ENCODE measurements around the gene PRXL2B. TPM values are rescaled to one million over a fixed set of nuclear protein-coding genes. Genes with fewer than 3 reads are reported as not detected.
A peak's percentile ranks its signal among the peaks of the same experiment; 100 is the strongest.

The PRXL2B gene
- total and polyA plus RNA-seq, 7 donors = 0.97 to 3.9 (median 2.6) TPM

DNA sequence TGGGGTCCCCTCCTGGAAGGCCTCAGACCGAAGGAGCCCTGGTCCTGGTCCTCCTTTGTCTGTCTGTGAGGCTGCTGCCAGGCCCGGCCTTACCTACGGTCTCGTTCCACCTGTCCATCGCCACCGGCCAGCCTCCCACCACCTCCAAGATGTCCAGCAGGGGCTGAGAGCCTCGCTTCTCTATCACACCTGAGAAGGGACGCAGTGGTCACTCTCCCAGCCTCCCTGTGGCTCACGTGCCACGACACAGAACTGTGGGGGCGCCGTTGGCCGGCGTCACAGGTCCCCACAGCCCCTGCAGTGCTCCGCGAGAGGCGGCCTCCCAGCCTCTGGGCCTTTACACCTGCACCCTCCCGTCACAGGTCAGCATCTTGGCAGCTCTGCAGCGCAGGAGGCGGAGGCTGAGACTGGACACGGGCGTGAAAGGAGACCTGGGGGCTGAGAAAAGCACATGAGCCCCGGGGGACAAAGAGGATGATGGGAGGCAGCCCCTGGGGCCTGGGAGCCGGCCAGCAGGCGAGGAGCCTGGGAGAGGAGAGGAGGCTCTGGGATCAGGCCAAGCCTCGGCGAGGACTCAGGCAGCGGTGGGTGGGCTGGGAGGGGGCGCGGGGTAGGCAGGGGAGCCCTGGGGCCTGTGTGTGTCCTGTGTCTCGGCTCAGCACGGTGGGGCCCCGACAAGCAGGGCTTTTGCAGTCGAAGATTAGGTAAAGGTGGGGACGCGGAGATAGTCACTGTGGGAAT lies 20.5 kb downstream of the PRXL2B start:
- no peaks in the 10 kb centered on the region for H3K4me1 ChIP-seq
- DNase-seq (peak in 1 of 2 donors; percentile 37), ATAC-seq (no peak)
- 68 to 75% (median 73%) methylated on average over 31 to 36 of the region's 36 CpGs for WGBS, 3 donors
- no peaks in the 10 kb centered on the region for H3K36me3 ChIP-seq (ENCODE audit: insufficient read depth in 1 of 2, low read depth in 1 of 2)
- intact Hi-C loops (cut with DNase I) = no loop called here
- no peaks in the 10 kb centered on the region for H3K9me3 ChIP-seq
- no peak overlapping the region for H3K4me3 ChIP-seq
- H3K27me3 ChIP-seq (ENCODE audit: insufficient read depth in 3 of 3, low read length in 2 of 3) = peaks cover 0 to 42% (median 8%) of the 10 kb centered on the region in 3 donors
- H3K27ac ChIP-seq = no peak overlapping the region
- no peak for TF ChIP-seq CTCF (IDR thresholded peaks at IDR 0.05)

GRCh38 chr1:2607641-2608091 lies 21.1 kb downstream of the PRXL2B start:
- 36 to 48% (median 37%) methylated on average over 12 to 13 of the region's 13 CpGs for WGBS, 3 donors
- no peak overlapping the region for H3K27ac ChIP-seq
- no peaks in the 10 kb centered on the region for H3K9me3 ChIP-seq

DNA sequence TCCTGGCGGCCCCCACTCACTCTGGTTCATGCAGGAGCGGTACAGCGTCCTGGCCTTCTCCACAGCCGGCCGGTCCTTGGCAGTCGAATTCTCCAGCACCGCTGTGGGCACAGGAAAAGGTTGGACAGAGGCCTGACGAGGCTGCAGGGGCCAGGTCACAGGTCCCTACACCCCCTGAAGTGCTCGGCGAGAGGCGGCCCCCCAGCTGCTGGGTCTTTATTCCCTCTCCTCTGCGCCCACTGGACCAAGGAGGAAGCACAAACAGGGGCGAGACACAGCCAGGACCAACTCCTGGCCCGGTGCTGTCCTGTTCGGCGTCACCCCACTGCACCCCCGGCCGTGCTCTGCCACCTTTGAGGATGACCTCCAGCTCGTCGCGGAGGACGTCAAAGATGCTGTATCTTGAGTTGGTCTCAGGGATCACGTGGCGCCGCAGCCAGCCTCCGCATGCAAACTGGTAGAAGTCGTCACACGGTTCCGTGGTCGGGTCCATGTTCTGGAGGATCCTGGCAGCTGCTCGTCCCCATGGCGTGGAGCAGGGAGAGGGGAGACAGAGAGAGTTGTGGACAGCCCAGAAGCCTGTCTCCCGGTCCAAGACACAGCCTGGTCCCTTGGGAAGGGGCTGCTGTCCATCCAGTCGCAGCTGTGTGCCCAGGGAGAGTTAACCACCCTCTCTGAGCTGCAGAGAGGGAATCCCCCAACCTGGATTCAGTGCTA lies 22.9 kb downstream of the PRXL2B start:
- no peaks in the 10 kb centered on the region for H3K4me1 ChIP-seq
- 81 to 84% (median 81%) methylated on average over 34 of the region's 34 CpGs for WGBS, 3 donors
- H3K27me3 ChIP-seq (ENCODE audit: insufficient read depth in 3 of 3, low read length in 2 of 3) = peaks cover 0 to 30% (median 4%) of the 10 kb centered on the region in 3 donors
- peak in 1 of 2 donors; percentile 9 for DNase-seq
- H3K4me3 ChIP-seq = no peak overlapping the region
- peaks cover 2% of the 10 kb centered on the region for H3K9me3 ChIP-seq
- no peak for TF ChIP-seq CTCF (IDR thresholded peaks at IDR 0.05)
- ATAC-seq = no peak
- no peak overlapping the region for H3K27ac ChIP-seq
- no peaks in the 10 kb centered on the region for H3K36me3 ChIP-seq (ENCODE audit: insufficient read depth in 1 of 2, low read depth in 1 of 2)
- intact Hi-C loops (cut with DNase I) = no loop called here

More at GRCh38 chr1:2607641-2608091, 21.1 kb downstream of the PRXL2B start:
- DNase-seq = peak in 1 of 2 donors; percentile 60
- no peak for ATAC-seq
- no peaks in the 10 kb centered on the region for H3K4me1 ChIP-seq
- no peak overlapping the region for H3K4me3 ChIP-seq
- peaks cover 0 to 36% (median 7%) of the 10 kb centered on the region in 3 donors for H3K27me3 ChIP-seq (ENCODE audit: insufficient read depth in 3 of 3, low read length in 2 of 3)
- no peaks in the 10 kb centered on the region for H3K36me3 ChIP-seq (ENCODE audit: insufficient read depth in 1 of 2, low read depth in 1 of 2)
- intact Hi-C loops (cut with DNase I) = no loop called here
- TF ChIP-seq CTCF (IDR thresholded peaks at IDR 0.05) = no peak

DNA sequence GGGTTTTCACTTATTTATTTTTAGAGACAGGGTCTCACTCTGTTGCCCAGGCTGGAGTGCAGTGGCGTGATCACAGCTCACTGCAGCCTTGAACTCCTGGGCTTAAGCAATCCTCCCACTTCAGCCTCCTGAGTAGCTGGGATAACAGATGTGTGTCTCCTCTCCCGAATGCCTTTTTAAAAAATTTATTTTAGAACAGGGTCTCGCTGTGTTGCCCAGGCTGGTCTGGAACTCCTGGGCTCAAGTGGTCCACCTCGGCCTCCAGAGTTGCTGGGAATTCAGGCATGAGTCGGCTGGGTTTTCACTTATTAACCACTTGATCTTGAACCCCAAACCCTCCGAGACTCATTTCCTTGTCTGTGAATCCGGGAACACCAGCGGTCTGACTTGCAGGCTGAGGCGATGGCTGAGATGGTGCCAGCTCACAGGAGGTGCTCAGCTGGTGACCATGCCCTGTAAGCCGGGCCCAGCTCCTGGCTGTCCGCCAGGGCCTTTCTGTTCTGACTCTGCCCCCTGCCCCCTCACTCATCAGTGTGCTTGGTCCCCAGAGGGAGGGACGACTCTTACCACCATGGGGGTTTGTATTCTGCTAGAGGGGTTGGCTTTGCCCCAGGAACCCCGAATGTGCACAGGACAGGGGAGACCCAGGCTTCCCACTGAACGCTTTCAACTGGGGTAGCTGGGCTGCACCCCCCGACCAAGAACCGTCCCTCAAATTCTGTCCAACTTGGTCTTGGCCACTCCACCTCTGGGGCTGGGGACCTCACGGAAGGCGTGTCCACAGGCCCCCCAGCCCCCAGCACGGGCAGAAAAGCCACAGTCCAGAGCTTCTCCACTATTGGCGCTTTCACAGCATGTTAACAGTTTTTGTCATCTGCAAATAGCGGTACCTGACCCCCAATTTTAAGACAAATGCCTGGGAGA lies 23.7 kb downstream of the PRXL2B start:
- peaks cover 0 to 30% (median 4%) of the 10 kb centered on the region in 3 donors for H3K27me3 ChIP-seq (ENCODE audit: insufficient read depth in 3 of 3, low read length in 2 of 3)
- WGBS, 3 donors = 42 to 46% (median 42%) methylated on average over 21 of the region's 21 CpGs

More for the DNA sequence above, 23.7 kb downstream of the PRXL2B start:
- Histone ChIP-seq H3K4me1 (no peaks in the 10 kb centered on the region), H3K27ac (no peak overlapping the region), H3K36me3 (ENCODE audit: insufficient read depth in 1 of 2, low read depth in 1 of 2) (no peaks in the 10 kb centered on the region), H3K4me3 (no peak overlapping the region), H3K9me3 (peaks cover 3% of the 10 kb centered on the region)
- peak; percentile 6 to 42 for DNase-seq
- intact Hi-C loops (cut with DNase I) = no loop called here
- TF ChIP-seq CTCF (IDR thresholded peaks at IDR 0.05) = no peak
- ATAC-seq = no peak

Data from psoas muscle (tissue), 8 donors.